NOMO-1 (cell line): ENCODE data around the gene PDSS2.
"Not testable (repeated sequence)": the region's sequence is repeated elsewhere in the genome, so short reads cannot be mapped to it uniquely, and the experiment has no call there.

ENCODE experiments used
- DNase-seq, 2 experiments: peaks; one replicate each; lab custom pipeline; 2025; ENCODE audit not compliant: unreplicated experiment in 2 of 2; lab: John Stamatoyannopoulos, UW

Gene PDSS2

GRCh38 chr6:107230448-107230847 is 228.9 kb downstream of the PDSS2 start:
- no peak for DNase-seq

- DNase-seq, result no peak
These were observed 229.3 kb downstream of the PDSS2 start for GRCh38 chr6:107230024-107230423.

GRCh38 chr6:107228754-107229153 is 230.6 kb downstream of the PDSS2 start:
- no peak for DNase-seq

- no peak for DNase-seq
These were observed 237.8 kb downstream of the PDSS2 start for GRCh38 chr6:107221519-107221918.

GRCh38 chr6:107219851-107220250 is 239.5 kb downstream of the PDSS2 start:
- no peak for DNase-seq

- no peak for DNase-seq
These were observed 241.2 kb downstream of the PDSS2 start for GRCh38 chr6:107218142-107218541.

GRCh38 chr6:107217248-107217647 is 242.1 kb downstream of the PDSS2 start:
- DNase-seq, result no peak

- no peak for DNase-seq
These were observed 243.0 kb downstream of the PDSS2 start for GRCh38 chr6:107216197-107216933.

- DNase-seq, result no peak
These were observed 244.0 kb downstream of the PDSS2 start for GRCh38 chr6:107215334-107215733.

GRCh38 chr6:107214655-107215054 is 244.7 kb downstream of the PDSS2 start:
- DNase-seq, result no peak

GRCh38 chr6:107209406-107210305 is 249.7 kb downstream of the PDSS2 start:
- DNase-seq, result no peak

- DNase-seq, result no peak
These were observed 252.0 kb downstream of the PDSS2 start for GRCh38 chr6:107207251-107207873.

GRCh38 chr6:107205058-107205998 is 254.0 kb downstream of the PDSS2 start:
- DNase-seq, result no peak

- DNase-seq, result no peak
These were observed 256.4 kb downstream of the PDSS2 start for GRCh38 chr6:107202876-107203468.

- no peak for DNase-seq
These were observed 260.5 kb downstream of the PDSS2 start for GRCh38 chr6:107198631-107199416.

GRCh38 chr6:107196152-107196551 is 263.2 kb downstream of the PDSS2 start:
- DNase-seq, result no peak

- DNase-seq, result not testable (repeated sequence)
These were observed 264.6 kb downstream of the PDSS2 start for GRCh38 chr6:107194723-107195122.

- DNase-seq, result no peak
These were observed 266.5 kb downstream of the PDSS2 start for GRCh38 chr6:107192830-107193229.

- DNase-seq, result no peak
These were observed 271.7 kb downstream of the PDSS2 start for GRCh38 chr6:107187630-107188029.
